Keratinocyte (primary cell): ENCODE measurements around the gene PCDHA4. TPM values are rescaled to one million over a fixed set of nuclear protein-coding genes. Genes with fewer than 3 reads are reported as not detected.
"Not testable (repeated sequence)": the region's sequence is repeated elsewhere in the genome, so short reads cannot be mapped to it uniquely, and the experiment has no call there.

Source experiments
- DNase-seq: peaks from one replicate; pipeline ENCODE4 v3.0.0-alpha.2; 2011; ENCODE audit warnings: low read depth, missing footprints, low spot score
- FAIRE-seq: peaks from 2 replicates; lab custom pipeline; 2011; peaks lifted over from hg19 to GRCh38; lab: Jason Lieb, UNC
- H2AFZ ChIP-seq: 2 replicates; pipeline ENCODE4 v1.6.0; 2012; ENCODE audit warnings: low read length, control low read depth, inconsistent platforms; ENCODE audit not compliant: control insufficient read depth
- H3K27ac ChIP-seq: 2 replicates; pipeline ENCODE4 v1.5.1; 2011; ENCODE audit warnings: low read length; ENCODE audit not compliant: control insufficient read depth, insufficient read depth
- H3K27me3 ChIP-seq: 3 replicates; pipeline ENCODE4 v1.6.0; 2011; ENCODE audit warnings: low read length; ENCODE audit not compliant: control insufficient read depth, insufficient read depth; ENCODE audit errors: extremely low read depth
- H3K36me3 ChIP-seq, 2 experiments: 2 replicates in 1 of 2; 3 replicates in 1 of 2; pipeline ENCODE4 v1.5.1; 2011; ENCODE audit warnings: low read length in 2 of 2, mild to moderate bottlenecking in 1 of 2; ENCODE audit not compliant: control insufficient read depth in 2 of 2, insufficient read depth in 2 of 2; ENCODE audit errors: extremely low read depth in 1 of 2
- H3K4me1 ChIP-seq: 3 replicates; pipeline ENCODE4 v1.5.1; 2011; ENCODE audit warnings: low read length; ENCODE audit not compliant: control insufficient read depth, insufficient read depth; ENCODE audit errors: extremely low read depth
- H3K4me2 ChIP-seq: 3 replicates; pipeline ENCODE4 v1.6.0; 2011; ENCODE audit warnings: low read depth, low read length; ENCODE audit not compliant: control insufficient read depth, insufficient read depth; ENCODE audit errors: extremely low read depth
- H3K4me3 ChIP-seq, 3 experiments: fragments of 200-600 bp in 1 of 3; sonication (generic) in 1 of 3; 2 replicates in 2 of 3; 3 replicates in 1 of 3; pipeline ENCODE4 v1.5.1; 2011 to 2016; ENCODE audit warnings: low read length in 3 of 3, mild to moderate bottlenecking in 3 of 3, control low read depth in 2 of 3, inconsistent platforms in 1 of 3, low read depth in 1 of 3, mixed read lengths in 1 of 3, mixed run types in 1 of 3, moderate library complexity in 1 of 3; ENCODE audit not compliant: control insufficient read depth in 2 of 3, insufficient read depth in 2 of 3; ENCODE audit errors: extremely low read depth in 1 of 3
- H3K79me2 ChIP-seq: 2 replicates; pipeline ENCODE4 v1.6.0; 2012; ENCODE audit warnings: low read length; ENCODE audit not compliant: control insufficient read depth, insufficient read depth
- H3K9ac ChIP-seq: 3 replicates; pipeline ENCODE4 v1.6.0; 2011; ENCODE audit warnings: low read length; ENCODE audit not compliant: control insufficient read depth, insufficient read depth; ENCODE audit errors: extremely low read depth
- H3K9me1 ChIP-seq: 3 replicates; pipeline ENCODE4 v1.6.0; 2011; ENCODE audit warnings: low read length; ENCODE audit not compliant: control insufficient read depth, insufficient read depth; ENCODE audit errors: extremely low read depth
- H3K9me3 ChIP-seq: 2 replicates; pipeline ENCODE4 v1.5.1; 2012; ENCODE audit warnings: low read depth, low read length; ENCODE audit not compliant: control insufficient read depth
- H4K20me1 ChIP-seq: 3 replicates; pipeline ENCODE4 v1.6.0; 2011; ENCODE audit warnings: low read length; ENCODE audit not compliant: control insufficient read depth, insufficient read depth; ENCODE audit errors: extremely low read depth
- CTCF ChIP-seq, 3 experiments: IDR thresholded peaks in 1 of 3; conservative IDR thresholded peaks in 1 of 3; optimal IDR thresholded peaks in 1 of 3; 2 replicates in 2 of 3; 3 replicates in 1 of 3; pipeline versions ENCODE3 to v1.5.1; 2011; ENCODE audit warnings: low read length in 3 of 3, mild to moderate bottlenecking in 3 of 3, moderate library complexity in 2 of 3, control low read depth in 1 of 3, inconsistent platforms in 1 of 3; ENCODE audit not compliant: insufficient read depth in 2 of 3; ENCODE audit errors: extremely low read depth in 1 of 3
- EZH2 ChIP-seq: IDR thresholded peaks from one replicate; pipeline ENCODE4 v1.6.1; 2012; ENCODE audit warnings: inconsistent platforms, mild to moderate bottlenecking, low read length, moderate library complexity
- dilution Hi-C: fragments of 300-500 bp; cut with MboI; formaldehyde crosslinking; loops from one replicate; pipeline ENCODE4 v1.7.0; 2020; ENCODE audit warnings: low sequenced_read_pairs; ENCODE audit not compliant: extremely low pct_ligation_motif_present
- polyA plus RNA-seq, 5 experiments: library from polyadenylated mRNA; depleted of rRNA in 3 of 5; stranded (reverse) in 3 of 5; stranded (forward) in 1 of 5; unstranded in 1 of 5; fragments of >200 nt; gene quantifications; 1 replicate in 1 of 5; 2 replicates in 3 of 5; 3 replicates in 1 of 5; pipeline versions ENCODE4 v1.2.1 to v1.2.3, GENCODE V29; 2011 to 2012; ENCODE audit warnings: missing spikeins in 2 of 5, low read depth in 1 of 5, low replicate concordance in 1 of 5

Gene PCDHA4
- polyA plus RNA-seq, 1 donor (not counting 4 experiments of a cell fraction or from before 2014, with no cell fraction given) = 0.01 TPM

- Histone ChIP-seq H3K9ac (no peak within 1 kb of the TSS), H3K9me3 (peaks cover 16% of the 10 kb centered on the region), H3K9me1 (no peaks in the 10 kb centered on the region), H3K4me2 (no peak within 1 kb of the TSS), H3K27ac (no peak within 1 kb of the TSS), H3K27me3 (no peaks in the 10 kb centered on the region), H3K36me3 (no peaks in the 10 kb centered on the region), H2AFZ (no peak within 1 kb of the TSS), H3K4me1 (no peaks in the 10 kb centered on the region), H3K4me3 (no peak within 1 kb of the TSS), H4K20me1 (no peaks in the 10 kb centered on the region), H3K79me2 (no peaks in the 10 kb centered on the region)
- FAIRE-seq = no peak
- TF ChIP-seq CTCF (optimal IDR thresholded peaks at IDR 0.05 in 1 of 3, IDR thresholded peaks at IDR 0.05 in 1 of 3, conservative IDR thresholded peaks at IDR 0.05 in 1 of 3; ENCODE audit: extremely low read depth in 1 of 3, insufficient read depth in 2 of 3, low read length in 3 of 3) (no peak), EZH2 (no peak)
- dilution Hi-C loops = no loop called here
- no peak for DNase-seq
These were observed 27.1 kb downstream of the PCDHA4 start, which contains the start of gene PCDHA7 for GRCh38 chr5:140833993-140834392. Gene PCDHA7 (plus strand): TSS chr5:140834269. CDS start chr5:140834384, 115 bp downstream.

GRCh38 chr5:140834439-140835008, 27.7 kb downstream of the PCDHA4 start:
- H3K27me3 ChIP-seq, dilution Hi-C loops, H4K20me1 ChIP-seq, H3K79me2 ChIP-seq, H3K4me1 ChIP-seq, H3K4me2 ChIP-seq, FAIRE-seq, DNase-seq, H3K9me1 ChIP-seq, H3K36me3 ChIP-seq, H3K27ac ChIP-seq, H2AFZ ChIP-seq, H3K9ac ChIP-seq, H3K4me3 ChIP-seq: not testable (repeated sequence)
- peaks cover 16% of the 10 kb centered on the region for H3K9me3 ChIP-seq
